HCT116 (cell line): ENCODE data around the gene ZBTB2. TPM values are rescaled to one million over a fixed set of nuclear protein-coding genes. Genes with fewer than 3 reads are reported as not detected.

Experiments
- ATAC-seq: fragments of 200-7000 bp; cut with Tn5 transposase; 2 replicates; pipeline ENCODE4 v1.9.1; 2020; ENCODE audit warnings: mild to moderate bottlenecking, moderate library complexity
- BruUV-seq: library from RNA; stranded (reverse); fragments of 400-500 nt; replicated peaks from 2 replicates; lab custom pipeline; 2021; lab: Mats Ljungman, UMichigan
- CTCF ChIA-PET: fragments of 300-600 bp; sonication (Branson Sonifier 250); formaldehyde crosslinking; loops from one replicate; lab custom pipeline; 2021; ENCODE audit warnings: antibody characterized with exemption; lab: Charles Lee
- POLR2A ChIA-PET: fragments of 300-600, 350-600 bp; sonication (Branson Sonifier 250); formaldehyde crosslinking; loops from one replicate; lab custom pipeline; 2021; ENCODE audit warnings: antibody characterized with exemption; lab: Charles Lee
- RAD21 ChIA-PET, 2 experiments: fragments of 300-600 bp; sonication (Branson Sonifier 250); formaldehyde crosslinking; loops; one replicate each; lab custom pipeline; 2023; ENCODE audit warnings: low total read pairs in 2 of 2; ENCODE audit not compliant: uncharacterized antibody in 2 of 2, unreplicated experiment in 2 of 2, low non-redundant PET in 1 of 2; lab: Charles Lee
- DNase-seq: peaks from one replicate; pipeline ENCODE4 v3.0.0-alpha.2; 2010; ENCODE audit warnings: low read depth, low spot score
- H2AFZ ChIP-seq: fragments of 200-600 bp; shearing (Covaris generic), sonication (generic); 2 replicates; pipeline ENCODE4 v1.6.1; 2017; ENCODE audit warnings: low read depth, mixed run types, mixed read lengths, antibody characterized with exemption, low read length; ENCODE audit not compliant: poor library complexity, severe bottlenecking
- H3K27ac ChIP-seq: 2 replicates; pipeline ENCODE4 v1.5.1; 2012; ENCODE audit warnings: low read depth, low read length
- H3K27me3 ChIP-seq: fragments of 200-600 bp; sonication (generic); 2 replicates; pipeline ENCODE4 v1.6.1; 2016; ENCODE audit warnings: mixed run types, low read length, mixed read lengths; ENCODE audit not compliant: insufficient read depth
- H3K36me3 ChIP-seq, 2 experiments: fragments of 200-500 bp in 1 of 2; fragments of 200-600 bp in 1 of 2; sonication (Bioruptor generic) in 1 of 2; sonication (generic) in 1 of 2; 2 replicates each; pipeline versions ENCODE4 v1.5.1 to v1.6.1; 2014 to 2016; ENCODE audit warnings: low read length in 2 of 2, inconsistent platforms in 1 of 2, mixed read lengths in 1 of 2, mixed run types in 1 of 2; ENCODE audit not compliant: insufficient read depth in 2 of 2, control insufficient read depth in 1 of 2
- H3K4me1 ChIP-seq, 2 experiments: fragments of 200-600 bp in 1 of 2; sonication (generic) in 1 of 2; 2 replicates each; pipeline versions ENCODE4 v1.5.1 to v1.6.1; 2012 to 2017; ENCODE audit warnings: low read length in 2 of 2, inconsistent platforms in 1 of 2, mild to moderate bottlenecking in 1 of 2, mixed read lengths in 1 of 2, mixed run types in 1 of 2, moderate library complexity in 1 of 2; ENCODE audit not compliant: insufficient read depth in 2 of 2, control insufficient read depth in 1 of 2
- H3K4me2 ChIP-seq: fragments of 200-600 bp; sonication (generic); 2 replicates; pipeline ENCODE4 v1.6.1; 2017; ENCODE audit warnings: mixed run types, low read length, mixed read lengths
- H3K4me3 ChIP-seq, 2 experiments: fragments of 200-600 bp in 1 of 2; sonication (generic) in 1 of 2; replicated peaks in 1 of 2; 2 replicates each; pipeline ENCODE4 v1.5.1; 2011 to 2016; ENCODE audit warnings: low read length in 2 of 2, control low read depth in 1 of 2, low read depth in 1 of 2, mild to moderate bottlenecking in 1 of 2, mixed read lengths in 1 of 2, mixed run types in 1 of 2
- H3K79me2 ChIP-seq: fragments of 200-600 bp; sonication (generic); 2 replicates; pipeline ENCODE4 v1.6.1; 2017; ENCODE audit warnings: mild to moderate bottlenecking, mixed run types, low read length, moderate library complexity, mixed read lengths; ENCODE audit not compliant: insufficient read depth
- H3K9ac ChIP-seq: fragments of 200-600 bp; sonication (generic); 2 replicates; pipeline ENCODE4 v1.6.1; 2016; ENCODE audit warnings: low read length, mixed read lengths
- H3K9me2 ChIP-seq: fragments of 200-600 bp; sonication (generic), shearing (Covaris generic); 2 replicates; pipeline ENCODE4 v1.6.1; 2017; ENCODE audit warnings: mixed run types, mild to moderate bottlenecking, moderate library complexity; ENCODE audit not compliant: insufficient read depth
- H3K9me3 ChIP-seq, 2 experiments: fragments of 200-500 bp in 1 of 2; fragments of 200-600 bp in 1 of 2; sonication (Bioruptor generic) in 1 of 2; sonication (generic) in 1 of 2; 2 replicates each; pipeline ENCODE4 v1.6.1; 2014 to 2017; ENCODE audit warnings: low read length in 2 of 2, mixed read lengths in 2 of 2, inconsistent platforms in 1 of 2, low read depth in 1 of 2, mild to moderate bottlenecking in 1 of 2, mixed run types in 1 of 2, moderate library complexity in 1 of 2; ENCODE audit not compliant: control insufficient read depth in 1 of 2, insufficient read depth in 1 of 2
- H4K20me1 ChIP-seq: fragments of 200-600 bp; sonication (generic), shearing (Covaris generic); 2 replicates; pipeline ENCODE4 v1.6.1; 2017; ENCODE audit warnings: mixed run types, mild to moderate bottlenecking, moderate library complexity; ENCODE audit not compliant: insufficient read depth
- CBX3 ChIP-seq: IDR thresholded peaks from 2 replicates; pipeline ENCODE4 v1.6.1; 2012; ENCODE audit warnings: low read depth
- CTCF ChIP-seq, 3 experiments: fragments of 200-600 bp in 1 of 3; sonication (generic) in 1 of 3; IDR thresholded peaks in 2 of 3; conservative IDR thresholded peaks in 1 of 3; 2 replicates each; pipeline ENCODE4 v1.5.1; 2012 to 2017; ENCODE audit warnings: low read depth in 2 of 3, low read length in 2 of 3, antibody characterized with exemption in 1 of 3, borderline replicate concordance in 1 of 3, control low read depth in 1 of 3, mild to moderate bottlenecking in 1 of 3, mixed read lengths in 1 of 3, mixed run types in 1 of 3, moderate library complexity in 1 of 3; ENCODE audit not compliant: insufficient read depth in 1 of 3
- EGR1 ChIP-seq: IDR thresholded peaks from 2 replicates; pipeline ENCODE4 v1.6.1; 2012; ENCODE audit warnings: low read depth
- ELF1 ChIP-seq: IDR thresholded peaks from 2 replicates; pipeline ENCODE4 v1.6.1; 2012; ENCODE audit warnings: low read depth, borderline replicate concordance
- EZH2 ChIP-seq: fragments of 200-600 bp; sonication (generic); IDR thresholded peaks from 2 replicates; pipeline ENCODE4 v1.6.1; 2017; ENCODE audit warnings: antibody characterized with exemption, mixed run types
- FOSL1 ChIP-seq: IDR thresholded peaks from 2 replicates; pipeline ENCODE4 v1.6.1; 2012; ENCODE audit warnings: low read depth
- JUND ChIP-seq: IDR thresholded peaks from 2 replicates; pipeline ENCODE4 v1.6.1; 2012
- MAX ChIP-seq: IDR thresholded peaks from 2 replicates; pipeline ENCODE4 v1.6.1; 2012
- SIN3A ChIP-seq: IDR thresholded peaks from 2 replicates; pipeline ENCODE4 v1.6.1; 2012; ENCODE audit warnings: low read depth
- YY1 ChIP-seq: IDR thresholded peaks from 2 replicates; pipeline ENCODE4 v1.6.1; 2011; ENCODE audit warnings: low read length, low read depth, moderate library complexity, mild to moderate bottlenecking; ENCODE audit not compliant: insufficient replicate concordance; ENCODE audit errors: extremely low read depth
- intact Hi-C: fragments of 100-400 bp; cut with micrococcal nuclease; formaldehyde crosslinking; loops from 2 replicates; pipeline ENCODE4 v1.10.0; 2022
- total RNA-seq: library from RNA; stranded (reverse); gene quantifications from one replicate; pipeline ENCODE4 v1.2.1, GENCODE V29; 2021; ENCODE audit not compliant: unreplicated experiment

ZBTB2 gene
- total RNA-seq, 1 experiment from 2014 or later: 12.5 TPM

GRCh38 chr6:151431337-151431736 is 40.0 kb upstream of the ZBTB2 start:
- ChIA-PET CTCF (no interaction called here), RAD21 (no interaction called here), POLR2A (no interaction called here)
- Histone ChIP-seq H2AFZ (no peak overlapping the region), H4K20me1 (no peaks in the 10 kb centered on the region), H3K9me2 (no peaks in the 10 kb centered on the region), H3K4me1 (no peaks in the 10 kb centered on the region), H3K9ac (no peak overlapping the region), H3K27ac (no peak overlapping the region), H3K9me3 (no peaks in the 10 kb centered on the region), H3K36me3 (peaks cover 16 to 30% of the 10 kb centered on the region in 2 experiments), H3K27me3 (no peaks in the 10 kb centered on the region), H3K4me2 (no peak overlapping the region), H3K79me2 (peaks cover 4% of the 10 kb centered on the region; the same call in 1 of the 2 replicates), H3K4me3 (no peak overlapping the region)
- BruUV-seq: no TSS peak
- intact Hi-C loops: no loop called here
- no peak for DNase-seq
- no peak for ATAC-seq
- no peak for TF ChIP-seq EZH2
- no peak for TF ChIP-seq ELF1
- no peak for TF ChIP-seq MAX
- TF ChIP-seq JUND: no peak
- no peak for TF ChIP-seq SIN3A
- TF ChIP-seq YY1: no peak
- TF ChIP-seq FOSL1: no peak
- no peak for TF ChIP-seq EGR1
- no peak for TF ChIP-seq CTCF (IDR thresholded peaks at IDR 0.05 in 2 of 3, conservative IDR thresholded peaks at IDR 0.05 in 1 of 3; ENCODE audit: borderline replicate concordance in 1 of 3, insufficient read depth in 1 of 3, low read depth in 2 of 3, low read length in 2 of 3)
- no peak for TF ChIP-seq CBX3
